Measurements from ENCODE around the gene MEGF10.

Gene MEGF10

GRCh38 chr5:127400539-127400938 is 109.9 kb downstream of the MEGF10 start:
- DNase-seq (ENCODE audit: low spot score): no peak
- ChIA-PET POLR2A (ENCODE audit: low non-redundant PET) (no interaction called here), CTCF (interaction anchor here (0.6 to 1.1 kb wide), 2 partner anchors 92 to 925 kb away, joined by 3 to 4 read pairs; no protein-coding TSS in a partner anchor)
- H3K27ac ChIP-seq: no peak overlapping the region
- no peak for TF ChIP-seq CTCF (conservative IDR thresholded peaks at IDR 0.05; ENCODE audit: low read depth)

GRCh38 chr5:127400946-127401670 is 110.5 kb downstream of the MEGF10 start:
- POLR2A ChIA-PET (ENCODE audit: low non-redundant PET): no interaction called here
- TF ChIP-seq CTCF (conservative IDR thresholded peaks at IDR 0.05; ENCODE audit: low read depth): no peak
- no peak overlapping the region for H3K27ac ChIP-seq
- CTCF ChIA-PET: interaction anchor here (0.6 to 1.1 kb wide), 2 partner anchors 92 to 926 kb away, joined by 3 to 4 read pairs; no protein-coding TSS in a partner anchor
- DNase-seq (ENCODE audit: low spot score): no peak

- TF ChIP-seq CTCF (conservative IDR thresholded peaks at IDR 0.05; ENCODE audit: low read depth): no peak
- ChIA-PET CTCF (no interaction called here), POLR2A (ENCODE audit: low non-redundant PET) (no interaction called here)
- no peak for DNase-seq (ENCODE audit: low spot score)
- H3K27ac ChIP-seq: no peak overlapping the region
Observed at GRCh38 chr5:127402361-127402760, 111.8 kb downstream of the MEGF10 start.

- no peak overlapping the region for H3K27ac ChIP-seq
- ChIA-PET CTCF (no interaction called here), POLR2A (ENCODE audit: low non-redundant PET) (no interaction called here)
- DNase-seq (ENCODE audit: low spot score): no peak
- no peak for TF ChIP-seq CTCF (conservative IDR thresholded peaks at IDR 0.05; ENCODE audit: low read depth)
Observed at GRCh38 chr5:127404190-127404589, 113.6 kb downstream of the MEGF10 start.

GRCh38 chr5:127406326-127407121 is 115.9 kb downstream of the MEGF10 start:
- no peak for DNase-seq (ENCODE audit: low spot score)
- H3K27ac ChIP-seq: no peak overlapping the region
- CTCF ChIA-PET: interaction anchor here (0.6 kb wide), 1 partner anchor 62 kb away, joined by 3 read pairs; no protein-coding TSS in a partner anchor
- POLR2A ChIA-PET (ENCODE audit: low non-redundant PET): no interaction called here
- no peak for TF ChIP-seq CTCF (conservative IDR thresholded peaks at IDR 0.05; ENCODE audit: low read depth)

GRCh38 chr5:127409246-127409917 is 118.8 kb downstream of the MEGF10 start:
- ChIA-PET CTCF (interaction anchor here (0.6 to 0.7 kb wide), 2 partner anchors 16 to 1291 kb away, joined by 3 read pairs; no protein-coding TSS in a partner anchor), POLR2A (ENCODE audit: low non-redundant PET) (no interaction called here)
- no peak overlapping the region for H3K27ac ChIP-seq
- no peak for TF ChIP-seq CTCF (conservative IDR thresholded peaks at IDR 0.05; ENCODE audit: low read depth)
- DNase-seq (ENCODE audit: low spot score): no peak
